ENCODE results near the gene PPP2R5C. TPM values are rescaled to one million over a fixed set of nuclear protein-coding genes. Genes with fewer than 3 reads are reported as not detected.

The PPP2R5C gene
- polyA plus RNA-seq, 3 donors: 61.9 to 72.5 (median 64.0) TPM

DNA sequence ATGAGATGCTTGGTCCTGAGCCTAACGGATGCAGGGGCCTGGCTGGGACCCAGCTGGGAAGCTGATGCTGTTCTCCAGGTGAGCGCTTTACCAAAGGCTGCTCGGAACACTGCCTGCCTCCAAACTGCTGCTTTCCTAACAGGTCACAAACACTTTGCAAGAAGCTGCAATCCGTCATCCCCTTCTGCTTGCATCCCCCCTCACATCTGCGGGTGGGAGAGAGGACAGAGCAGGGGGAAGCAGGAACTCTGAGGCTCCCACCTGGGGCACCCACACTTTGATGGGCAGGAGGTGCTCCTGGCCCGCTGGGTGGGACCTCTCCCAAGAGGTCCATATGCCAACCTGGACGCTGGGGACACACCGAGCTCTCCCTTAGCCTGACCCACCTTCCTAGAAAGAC is 24.9 kb upstream of the PPP2R5C start:
- H3K9me3 ChIP-seq (replicated peaks in 1 of 2; ENCODE audit: control insufficient read depth in 1 of 2, insufficient read depth in 1 of 2, low read length in 2 of 2): peaks cover 18 to 25% of the 10 kb centered on the region in 2 donors
- H4K20me1 ChIP-seq (ENCODE audit: insufficient read depth, low read length): no peaks in the 10 kb centered on the region
- no peaks in the 10 kb centered on the region for H3K36me3 ChIP-seq (replicated peaks in 1 of 2; ENCODE audit: control insufficient read depth in 1 of 2, insufficient read depth in 2 of 2, low read length in 2 of 2)
- H3K4me3 ChIP-seq (replicated peaks in 1 of 3; ENCODE audit: low read depth in 2 of 3, low read length in 3 of 3): no peak overlapping the region
- H3K27ac ChIP-seq (ENCODE audit: low read depth in 1 of 2, low read length in 2 of 2): no peak overlapping the region
- H3K4me2 ChIP-seq (replicated peaks; ENCODE audit: extremely low read depth, low read length, poor library complexity, severe bottlenecking): no peak overlapping the region
- H3K27me3 ChIP-seq (ENCODE audit: control insufficient read depth in 2 of 2, insufficient read depth in 2 of 2, low read length in 2 of 2): no peaks in the 10 kb centered on the region
- no peak for TF ChIP-seq CTCF (IDR thresholded peaks at IDR 0.05)
- Mint-ChIP-seq H3K36me3 (peaks cover 0 to 3% of the 10 kb centered on the region in 2 donors), H3K27ac (peak overlapping the region in 2 of 7 donors; percentile 22 to 54), H3K27me3 (ENCODE audit: low read depth in 3 of 3) (peaks cover 0 to 18% (median 17%) of the 10 kb centered on the region in 3 donors), H3K4me3 (no peak overlapping the region), H3K9me3 (peaks cover 19 to 28% (median 24%) of the 10 kb centered on the region in 7 donors), H3K4me1 (peaks cover 26% of the 10 kb centered on the region)
- peaks cover 28% of the 10 kb centered on the region in 2 donors for H3K4me1 ChIP-seq (ENCODE audit: control insufficient read depth in 1 of 2, insufficient read depth in 2 of 2, low read length in 2 of 2)
- no peak for DNase-seq
- no peak overlapping the region for H3K9ac ChIP-seq (ENCODE audit: insufficient read depth, low read length, poor library complexity, severe bottlenecking)
- 88% methylated on average over 5 of the region's 8 CpGs for WGBS (ENCODE audit: insufficient coverage)
- intact Hi-C loops (cut with micrococcal nuclease): no loop called here
- H2AFZ ChIP-seq (ENCODE audit: insufficient read depth, low read depth, low read length, poor library complexity, severe bottlenecking): no peak overlapping the region
- H3K79me2 ChIP-seq (ENCODE audit: insufficient read depth, low read length): no peaks in the 10 kb centered on the region

DNA sequence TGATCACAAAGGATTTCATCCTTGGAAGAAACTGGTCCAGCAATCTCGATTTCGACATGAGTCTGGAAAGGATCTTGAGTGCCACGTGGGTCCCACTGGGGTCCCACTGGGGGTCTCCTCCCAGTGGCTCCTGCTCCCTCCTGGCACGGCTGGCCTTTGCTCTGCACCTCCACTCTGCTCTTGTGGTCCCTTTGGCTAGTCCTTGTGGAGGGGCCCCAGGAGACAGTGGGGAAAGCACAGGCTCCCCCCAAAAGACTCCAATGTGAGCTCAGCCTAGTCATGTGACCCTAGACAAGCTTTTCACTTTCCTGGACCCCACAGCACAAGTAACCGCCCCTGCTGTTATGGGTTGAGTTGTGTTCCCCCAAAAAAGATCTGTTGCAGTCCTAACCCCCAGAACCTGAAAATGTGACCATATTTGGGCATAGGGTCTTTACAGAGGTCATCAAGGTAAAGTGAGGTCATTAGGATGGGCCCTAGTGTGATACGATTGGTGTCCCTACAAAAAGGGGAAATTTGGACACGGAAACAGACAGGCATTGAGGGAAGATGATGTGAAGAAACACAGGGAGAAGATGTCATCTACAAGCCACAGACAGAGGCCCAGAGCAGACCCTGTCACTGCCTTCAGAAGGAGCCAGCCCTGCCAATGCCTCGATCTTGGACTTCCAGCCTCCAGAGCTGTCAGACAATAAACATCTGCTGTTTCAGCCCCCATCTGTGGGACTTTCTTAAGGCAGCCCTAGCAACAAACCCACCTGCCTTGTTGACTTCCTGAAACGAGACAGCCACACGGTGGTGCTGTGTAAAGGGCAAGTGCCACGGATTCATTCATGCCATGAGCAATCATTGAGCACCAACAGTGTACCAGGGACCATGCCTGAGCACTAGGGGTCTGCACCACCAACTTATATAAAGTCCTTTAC is 23.8 kb upstream of the PPP2R5C start:
- peak; percentile 42 to 68 (median 48) for DNase-seq
- peak overlapping the region; percentile 31 for H2AFZ ChIP-seq (ENCODE audit: insufficient read depth, low read depth, low read length, poor library complexity, severe bottlenecking)
- H3K9me3 ChIP-seq (replicated peaks in 1 of 2; ENCODE audit: control insufficient read depth in 1 of 2, insufficient read depth in 1 of 2, low read length in 2 of 2): peaks cover 18 to 25% of the 10 kb centered on the region in 2 donors
- H4K20me1 ChIP-seq (ENCODE audit: insufficient read depth, low read length): no peaks in the 10 kb centered on the region
- H3K27me3 Mint-ChIP-seq (ENCODE audit: low read depth in 3 of 3): peaks cover 0 to 25% (median 18%) of the 10 kb centered on the region in 3 donors
- no peak overlapping the region for H3K9ac ChIP-seq (ENCODE audit: insufficient read depth, low read length, poor library complexity, severe bottlenecking)
- peaks cover 20% of the 10 kb centered on the region for H3K4me1 Mint-ChIP-seq
- TF ChIP-seq CTCF (IDR thresholded peaks at IDR 0.05): peak; percentile 40
- no peaks in the 10 kb centered on the region for H3K36me3 ChIP-seq (replicated peaks in 1 of 2; ENCODE audit: control insufficient read depth in 1 of 2, insufficient read depth in 2 of 2, low read length in 2 of 2)
- no peaks in the 10 kb centered on the region for H3K27me3 ChIP-seq (ENCODE audit: control insufficient read depth in 2 of 2, insufficient read depth in 2 of 2, low read length in 2 of 2)
- no peak overlapping the region for H3K4me2 ChIP-seq (replicated peaks; ENCODE audit: extremely low read depth, low read length, poor library complexity, severe bottlenecking)
- H3K9me3 Mint-ChIP-seq: peaks cover 22 to 37% (median 32%) of the 10 kb centered on the region in 7 donors
- H3K79me2 ChIP-seq (ENCODE audit: insufficient read depth, low read length): no peaks in the 10 kb centered on the region
- peak overlapping the region in 1 of 2 donors; percentile 53 for H3K4me3 Mint-ChIP-seq
- H3K27ac Mint-ChIP-seq: peak overlapping the region; percentile 32 to 90 (median 67)
- intact Hi-C loops (cut with micrococcal nuclease): no loop called here
- H3K4me3 ChIP-seq (replicated peaks in 1 of 3; ENCODE audit: low read depth in 2 of 3, low read length in 3 of 3): no peak overlapping the region
- H3K27ac ChIP-seq (ENCODE audit: low read depth in 1 of 2, low read length in 2 of 2): peak overlapping the region in 1 of 2 donors; percentile 24
- 58% methylated on average over 11 of the region's 11 CpGs for WGBS (ENCODE audit: insufficient coverage)
- peaks cover 0 to 3% of the 10 kb centered on the region in 2 donors for H3K36me3 Mint-ChIP-seq
- H3K4me1 ChIP-seq (ENCODE audit: control insufficient read depth in 1 of 2, insufficient read depth in 2 of 2, low read length in 2 of 2): peaks cover 17% of the 10 kb centered on the region in 2 donors

Measured in CD14-positive monocyte (primary cell).